Thyroid gland (tissue), 4 donors: ENCODE results near the gene FANCC.

Experiments used
- POLR2A ChIP-seq, 2 donors: fragments of 450-650 bp; IDR thresholded peaks; one replicate each; pipeline ENCODE4 v1.6.1; 2017; ENCODE audit warnings: antibody characterized with exemption in 2 of 2, mild to moderate bottlenecking in 2 of 2, moderate library complexity in 1 of 2
- TF ChIP-seq, protein P1 (sequence below), 6 experiments: fragments of 200-600 bp in 3 of 6; fragments of 450-650 bp in 3 of 6; sonication (generic) in 3 of 6; IDR thresholded peaks; one replicate each; pipeline ENCODE4 v1.5.1; 2016 to 2019; ENCODE audit warnings: antibody characterized with exemption in 6 of 6, mild to moderate bottlenecking in 2 of 6, inconsistent platforms in 1 of 6, moderate library complexity in 1 of 6

GRCh38 chr9:95102572-95102971 is 214.9 kb downstream of the FANCC start:
- TF ChIP-seq, protein P1, sequence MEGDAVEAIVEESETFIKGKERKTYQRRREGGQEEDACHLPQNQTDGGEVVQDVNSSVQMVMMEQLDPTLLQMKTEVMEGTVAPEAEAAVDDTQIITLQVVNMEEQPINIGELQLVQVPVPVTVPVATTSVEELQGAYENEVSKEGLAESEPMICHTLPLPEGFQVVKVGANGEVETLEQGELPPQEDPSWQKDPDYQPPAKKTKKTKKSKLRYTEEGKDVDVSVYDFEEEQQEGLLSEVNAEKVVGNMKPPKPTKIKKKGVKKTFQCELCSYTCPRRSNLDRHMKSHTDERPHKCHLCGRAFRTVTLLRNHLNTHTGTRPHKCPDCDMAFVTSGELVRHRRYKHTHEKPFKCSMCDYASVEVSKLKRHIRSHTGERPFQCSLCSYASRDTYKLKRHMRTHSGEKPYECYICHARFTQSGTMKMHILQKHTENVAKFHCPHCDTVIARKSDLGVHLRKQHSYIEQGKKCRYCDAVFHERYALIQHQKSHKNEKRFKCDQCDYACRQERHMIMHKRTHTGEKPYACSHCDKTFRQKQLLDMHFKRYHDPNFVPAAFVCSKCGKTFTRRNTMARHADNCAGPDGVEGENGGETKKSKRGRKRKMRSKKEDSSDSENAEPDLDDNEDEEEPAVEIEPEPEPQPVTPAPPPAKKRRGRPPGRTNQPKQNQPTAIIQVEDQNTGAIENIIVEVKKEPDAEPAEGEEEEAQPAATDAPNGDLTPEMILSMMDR (IDR thresholded peaks at IDR 0.05) = no peak
- no peak for TF ChIP-seq POLR2A (IDR thresholded peaks at IDR 0.05)
